ENCODE measurements around the gene FXYD6.

Gene FXYD6

DNA sequence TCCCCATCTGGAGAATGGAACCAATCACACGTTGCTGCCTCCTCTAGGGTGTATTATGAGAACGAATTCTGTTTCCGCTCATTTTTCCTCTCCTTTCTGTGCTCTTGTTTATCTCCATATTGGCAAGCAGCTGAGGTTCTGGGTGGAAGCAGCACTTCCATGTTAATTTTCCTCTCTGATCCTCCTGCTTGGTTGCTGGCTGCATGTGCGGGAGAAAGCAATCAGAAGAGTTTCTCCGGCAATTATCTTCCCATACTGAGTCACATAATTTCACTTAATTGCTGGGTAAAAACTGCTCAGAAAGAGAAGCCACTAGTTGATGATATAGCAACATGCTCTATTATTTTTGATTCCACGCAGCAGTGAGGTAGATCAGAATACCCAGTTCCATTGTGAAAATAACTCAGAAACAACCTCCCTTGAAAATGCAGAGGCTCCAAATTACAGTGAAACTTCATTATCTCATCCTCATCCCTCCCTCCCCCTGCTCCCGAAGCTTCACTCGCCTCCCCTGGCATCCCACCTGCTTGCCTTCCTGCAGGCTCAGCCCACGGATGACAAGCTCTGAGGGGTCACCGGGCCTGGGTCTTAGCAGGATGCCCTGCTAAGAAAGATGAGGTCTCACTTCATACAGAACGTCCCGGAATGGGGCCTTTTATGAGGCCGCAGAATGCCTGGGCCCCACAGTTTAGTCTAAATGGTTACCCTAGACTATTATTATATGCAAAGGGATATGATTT lies 20.4 kb downstream of the FXYD6 start:
- Mint-ChIP-seq H3K27ac (no peak overlapping the region), H3K4me3 (no peak overlapping the region), H3K27me3 (peaks cover 63% of the 10 kb centered on the region), H3K9me3 (peaks cover 6% of the 10 kb centered on the region), H3K4me1 (no peaks in the 10 kb centered on the region), H3K36me3 (peaks cover 7% of the 10 kb centered on the region)
- no peak for ATAC-seq

DNA sequence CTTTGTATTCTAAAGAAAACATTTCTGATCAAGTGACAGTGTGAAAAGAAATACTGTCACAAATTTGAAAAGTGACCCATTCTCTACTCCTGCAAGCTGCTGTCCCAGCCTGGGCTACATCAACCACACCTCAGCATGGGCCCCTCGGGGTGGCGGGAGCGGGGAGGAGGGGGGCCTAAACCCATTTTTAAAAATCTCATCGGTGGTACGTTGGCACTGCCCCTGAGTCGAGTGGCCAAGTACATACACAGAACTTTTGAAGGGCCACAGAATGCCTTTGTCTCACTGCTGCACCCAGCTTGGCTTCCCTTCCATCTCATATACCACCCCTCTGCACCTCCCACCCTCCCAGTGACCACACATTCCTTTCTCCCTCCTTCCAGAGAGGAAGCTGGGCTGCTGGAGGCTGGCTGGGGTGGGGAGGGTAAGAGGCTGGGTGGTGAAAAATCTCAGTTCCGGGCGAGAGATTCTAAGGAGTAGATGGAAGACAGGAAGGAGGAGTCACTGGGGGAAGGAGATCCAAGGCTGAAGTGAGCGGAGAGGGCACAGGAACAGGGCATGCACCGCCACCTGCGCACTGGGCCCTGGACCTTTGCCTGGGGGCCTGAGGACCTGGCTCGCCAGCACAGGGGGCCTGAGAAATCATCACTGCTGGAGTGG lies 21.1 kb downstream of the FXYD6 start:
- no peak for ATAC-seq
- peaks cover 6% of the 10 kb centered on the region for H3K9me3 Mint-ChIP-seq
- peaks cover 55% of the 10 kb centered on the region for H3K27me3 Mint-ChIP-seq
- no peak overlapping the region for H3K4me3 Mint-ChIP-seq
- H3K4me1 Mint-ChIP-seq: no peaks in the 10 kb centered on the region
- H3K36me3 Mint-ChIP-seq: peaks cover 7% of the 10 kb centered on the region
- no peak overlapping the region for H3K27ac Mint-ChIP-seq

DNA sequence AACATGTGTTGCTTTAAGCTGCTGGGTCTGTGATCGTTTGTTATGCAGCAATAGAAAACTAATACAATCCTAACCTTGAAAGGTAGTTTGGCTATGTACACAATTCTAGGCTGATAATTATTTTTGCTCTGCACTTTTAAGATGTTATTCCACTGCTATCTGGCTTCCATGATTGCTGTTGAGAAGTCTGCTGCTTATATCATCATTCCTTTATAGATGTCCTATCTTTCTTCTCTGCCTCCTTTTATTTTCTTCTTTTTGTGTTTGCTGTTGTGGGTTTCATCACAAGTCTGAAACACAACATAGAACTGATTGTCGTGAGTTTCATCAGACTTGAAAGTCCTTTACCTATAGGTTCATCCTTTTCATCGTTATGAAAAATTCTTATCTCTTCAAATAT lies 24.1 kb downstream of the FXYD6 start:
- Mint-ChIP-seq H3K27me3 (peaks cover 43% of the 10 kb centered on the region), H3K4me1 (no peaks in the 10 kb centered on the region), H3K4me3 (no peak overlapping the region), H3K9me3 (peaks cover 6% of the 10 kb centered on the region), H3K27ac (no peak overlapping the region), H3K36me3 (peaks cover 7% of the 10 kb centered on the region)
- ATAC-seq: no peak

DNA sequence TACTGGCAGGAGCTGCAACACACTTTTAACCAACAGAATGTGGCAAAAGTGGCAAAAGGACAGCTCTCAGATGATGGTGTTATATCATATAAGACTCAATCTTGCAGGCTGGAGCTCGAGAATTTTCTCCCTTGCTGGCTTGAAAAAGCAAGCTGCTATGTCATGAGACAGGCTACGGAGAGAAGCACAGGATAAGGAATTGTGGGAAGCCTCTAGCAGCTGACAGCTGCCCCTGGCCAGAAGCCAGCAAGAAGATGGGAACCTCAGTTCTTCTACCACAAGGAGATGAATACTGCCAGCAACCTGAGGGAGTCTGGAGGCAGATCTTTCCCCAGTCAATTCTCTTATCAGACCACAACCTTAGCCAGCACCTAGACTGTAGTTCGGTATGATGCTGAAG lies 24.6 kb downstream of the FXYD6 start:
- ATAC-seq: no peak
- Mint-ChIP-seq H3K4me3 (no peak overlapping the region), H3K36me3 (peaks cover 7% of the 10 kb centered on the region), H3K27ac (no peak overlapping the region), H3K9me3 (peaks cover 6% of the 10 kb centered on the region), H3K4me1 (no peaks in the 10 kb centered on the region), H3K27me3 (peaks cover 39% of the 10 kb centered on the region)

DNA sequence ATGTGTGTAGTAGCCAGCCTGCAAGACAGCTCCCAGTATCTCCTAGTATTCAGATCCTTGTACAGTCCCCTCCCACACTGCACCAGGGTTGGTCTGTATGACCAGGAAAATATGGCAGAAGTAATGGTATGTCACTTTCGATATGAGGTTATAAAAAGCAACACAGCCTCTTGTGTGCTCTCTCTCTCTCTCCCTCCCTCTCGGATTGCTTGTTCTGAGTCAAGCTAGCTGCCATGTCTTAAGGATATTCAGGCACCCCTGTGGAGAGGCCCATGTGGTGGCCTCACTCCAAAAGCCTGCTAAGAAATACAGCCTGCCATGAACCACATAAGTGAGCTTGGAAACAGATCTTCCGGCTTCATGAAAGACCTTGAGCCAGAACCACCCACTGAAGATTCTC lies 25.4 kb downstream of the FXYD6 start:
- H3K27ac Mint-ChIP-seq: no peak overlapping the region
- no peaks in the 10 kb centered on the region for H3K4me1 Mint-ChIP-seq
- peaks cover 31% of the 10 kb centered on the region for H3K27me3 Mint-ChIP-seq
- peaks cover 7% of the 10 kb centered on the region for H3K36me3 Mint-ChIP-seq
- no peak for ATAC-seq
- H3K4me3 Mint-ChIP-seq: no peak overlapping the region
- peaks cover 6% of the 10 kb centered on the region for H3K9me3 Mint-ChIP-seq

DNA sequence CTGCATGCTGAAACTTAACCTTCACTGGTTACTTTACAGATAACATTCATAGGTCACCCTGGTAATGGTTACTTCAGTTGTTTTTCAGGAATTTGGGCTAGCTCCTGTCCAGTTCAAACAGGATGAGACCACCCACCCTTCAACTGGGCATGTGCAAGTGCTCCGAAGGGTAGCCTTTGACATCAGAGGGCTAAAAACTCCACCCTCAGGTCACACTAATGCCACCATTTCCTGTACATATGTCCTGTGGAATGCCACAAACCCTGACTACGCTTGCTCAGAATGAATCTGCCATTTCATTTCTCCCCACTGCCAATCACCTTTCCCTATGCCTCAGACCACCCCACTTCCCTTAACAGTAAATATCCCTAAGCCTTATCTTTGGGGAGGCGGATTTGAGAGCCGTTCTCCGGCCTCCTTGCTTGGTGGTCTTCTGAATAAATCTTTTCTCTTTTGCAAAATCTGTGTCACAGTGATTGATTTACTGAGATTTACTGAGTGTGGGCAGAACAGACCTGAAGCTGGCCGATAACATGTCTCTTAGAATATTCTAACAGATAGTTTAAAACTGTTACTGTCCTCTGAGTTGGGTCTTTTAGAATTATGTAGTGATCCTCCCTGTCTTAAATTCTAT lies 26.6 kb downstream of the FXYD6 start:
- Mint-ChIP-seq H3K4me3 (no peak overlapping the region), H3K4me1 (no peaks in the 10 kb centered on the region), H3K9me3 (peaks cover 6% of the 10 kb centered on the region), H3K27me3 (peaks cover 20% of the 10 kb centered on the region), H3K27ac (no peak overlapping the region), H3K36me3 (peaks cover 7% of the 10 kb centered on the region)
- no peak for ATAC-seq

DNA sequence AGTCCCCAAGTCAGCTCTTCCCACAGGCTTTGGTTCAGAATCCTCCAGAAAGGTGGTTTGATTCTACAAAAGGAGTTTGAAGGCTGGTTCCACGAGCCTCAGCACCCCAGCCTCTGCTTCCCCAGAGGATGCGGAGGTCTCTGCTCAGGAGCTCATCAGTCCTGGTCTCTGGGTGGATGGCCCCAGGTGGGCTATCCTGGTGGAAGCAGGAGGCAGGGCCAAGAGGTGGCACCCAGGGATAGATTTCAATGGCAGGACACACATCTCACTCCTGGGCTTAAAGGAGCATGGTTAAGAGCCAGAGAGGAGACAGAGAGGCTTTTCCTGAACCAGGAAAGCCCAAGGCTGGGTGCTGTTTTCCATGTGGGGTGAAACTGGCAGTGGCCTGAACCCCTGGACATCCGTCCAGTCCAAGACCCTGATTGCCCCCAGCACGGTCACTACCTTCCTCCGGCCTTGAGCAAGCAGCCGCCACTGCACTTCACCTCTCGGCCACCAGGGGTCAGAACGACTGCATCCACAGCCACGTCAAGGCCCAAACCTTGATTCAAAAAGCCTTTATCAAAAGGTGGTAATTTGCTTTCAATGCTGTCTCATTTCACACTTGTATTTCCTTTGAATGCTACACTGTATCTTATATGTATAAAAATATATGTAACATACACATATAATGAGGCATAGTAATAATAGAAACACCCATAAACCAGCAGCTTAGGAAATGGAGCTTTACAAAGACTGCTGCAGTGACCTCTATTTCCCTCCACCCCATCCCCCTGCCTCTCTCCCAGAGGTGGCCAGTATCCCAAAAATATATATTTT lies 32.6 kb downstream of the FXYD6 start:
- Mint-ChIP-seq H3K4me3 (no peak overlapping the region), H3K9me3 (no peaks in the 10 kb centered on the region), H3K4me1 (peaks cover 7% of the 10 kb centered on the region), H3K27me3 (no peaks in the 10 kb centered on the region), H3K27ac (peak overlapping the region; percentile 41), H3K36me3 (no peaks in the 10 kb centered on the region)
- peak; percentile 65 for ATAC-seq

DNA sequence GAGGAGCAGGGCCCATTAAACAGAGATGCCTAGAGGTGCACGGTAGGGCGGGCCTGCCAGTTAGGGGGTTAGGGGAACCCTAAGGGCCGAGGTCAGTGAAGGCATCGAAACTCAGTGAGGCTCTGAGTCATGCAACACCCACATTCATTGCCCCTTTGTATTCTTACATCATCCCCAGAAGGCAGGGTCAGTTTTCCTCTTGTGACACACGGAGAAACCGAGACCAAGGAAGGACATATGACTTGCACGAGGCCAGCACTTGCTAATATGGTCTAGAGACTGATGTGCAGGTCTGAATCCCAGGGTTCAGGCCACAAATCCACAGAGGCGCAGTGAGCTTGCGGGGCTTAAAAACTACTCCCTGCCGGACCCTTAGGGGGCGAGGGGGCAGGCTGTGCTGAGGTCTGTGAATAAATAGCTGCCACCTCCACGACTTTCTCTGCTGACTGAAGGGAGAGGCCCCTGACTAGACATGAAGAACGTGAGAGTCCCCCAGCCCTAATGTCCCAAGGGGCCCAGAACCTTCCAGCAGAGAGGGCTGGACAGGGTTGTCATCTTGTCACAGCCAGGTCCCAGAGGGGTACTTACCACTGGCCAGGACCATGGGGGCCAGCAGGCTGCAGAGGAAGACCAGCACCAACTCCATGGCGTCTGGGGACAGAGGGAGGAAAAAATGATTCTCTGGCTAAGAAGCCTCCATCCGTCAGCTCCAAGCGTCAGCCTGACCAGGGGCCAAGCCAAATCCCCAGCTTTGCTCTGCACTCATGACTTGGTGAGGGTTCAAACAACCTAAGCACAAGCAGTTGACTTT lies 34.1 kb downstream of the FXYD6 start:
- H3K27ac Mint-ChIP-seq: peak overlapping the region; percentile 9
- no peak for ATAC-seq
- H3K4me1 Mint-ChIP-seq: peaks cover 7% of the 10 kb centered on the region
- peaks cover 7% of the 10 kb centered on the region for H3K27me3 Mint-ChIP-seq
- no peak overlapping the region for H3K4me3 Mint-ChIP-seq
- H3K9me3 Mint-ChIP-seq: no peaks in the 10 kb centered on the region
- no peaks in the 10 kb centered on the region for H3K36me3 Mint-ChIP-seq

DNA sequence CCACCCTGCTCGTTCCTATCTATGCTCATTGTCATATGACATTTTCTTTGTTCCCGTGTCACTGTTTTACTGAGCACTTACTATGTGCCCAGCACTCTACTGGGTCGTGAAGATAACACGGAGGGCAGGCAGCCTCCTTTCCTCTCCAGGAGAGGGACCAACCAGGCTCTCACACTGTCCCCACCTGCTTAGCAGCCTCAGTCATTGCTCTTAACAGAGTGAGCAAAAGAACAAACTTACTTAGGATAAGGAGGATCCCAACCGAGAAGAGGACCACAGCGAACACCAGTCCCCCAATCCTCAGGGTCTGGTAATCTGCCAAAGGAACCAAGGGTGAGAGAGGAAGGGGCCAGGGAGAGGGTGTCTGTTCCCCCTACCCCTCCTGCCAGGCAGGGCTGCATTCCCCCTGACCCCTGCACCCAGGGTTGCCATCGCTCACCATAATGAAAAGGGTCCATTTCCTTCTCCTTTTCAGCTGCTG lies 34.9 kb downstream of the FXYD6 start:
- H3K36me3 Mint-ChIP-seq: no peaks in the 10 kb centered on the region
- ATAC-seq: no peak
- peaks cover 7% of the 10 kb centered on the region for H3K4me1 Mint-ChIP-seq
- no peak overlapping the region for H3K4me3 Mint-ChIP-seq
- H3K27ac Mint-ChIP-seq: peak overlapping the region; percentile 9
- H3K9me3 Mint-ChIP-seq: no peaks in the 10 kb centered on the region
- peaks cover 14% of the 10 kb centered on the region for H3K27me3 Mint-ChIP-seq

DNA sequence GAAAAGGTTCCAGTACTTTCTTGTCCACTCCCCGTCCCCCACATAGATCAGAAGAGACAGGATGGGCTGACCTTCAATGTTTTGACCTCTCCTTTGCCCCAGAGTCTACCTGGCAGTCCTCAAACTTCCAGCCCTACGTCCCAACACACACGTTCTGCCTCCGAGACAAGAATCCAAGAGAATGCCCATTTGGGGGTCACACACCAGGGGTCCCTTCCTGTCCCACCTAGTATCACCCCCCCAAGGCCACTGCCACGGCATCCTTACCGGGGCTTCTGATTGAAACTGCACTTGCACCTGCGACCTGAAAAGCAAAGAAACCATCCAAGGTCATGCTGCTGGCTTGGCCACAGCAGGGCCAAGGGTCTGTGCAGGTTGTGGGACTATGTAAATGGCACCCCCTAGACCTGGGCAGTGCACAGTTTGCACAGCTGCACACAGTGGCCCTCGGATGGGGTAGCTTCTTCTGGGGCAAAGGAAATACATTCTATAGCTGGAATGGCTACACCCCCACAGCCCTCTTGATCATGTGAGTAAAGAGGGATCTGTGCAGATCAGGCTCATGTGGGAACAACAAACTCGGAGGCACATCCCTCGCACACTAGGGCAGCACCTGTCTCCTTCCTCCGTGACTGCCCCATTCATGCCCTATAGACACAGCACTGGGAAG lies 35.4 kb downstream of the FXYD6 start:
- Mint-ChIP-seq H3K36me3 (no peaks in the 10 kb centered on the region), H3K27me3 (peaks cover 20% of the 10 kb centered on the region), H3K27ac (peak overlapping the region; percentile 9), H3K4me1 (peaks cover 7% of the 10 kb centered on the region), H3K4me3 (no peak overlapping the region), H3K9me3 (no peaks in the 10 kb centered on the region)
- no peak for ATAC-seq

DNA sequence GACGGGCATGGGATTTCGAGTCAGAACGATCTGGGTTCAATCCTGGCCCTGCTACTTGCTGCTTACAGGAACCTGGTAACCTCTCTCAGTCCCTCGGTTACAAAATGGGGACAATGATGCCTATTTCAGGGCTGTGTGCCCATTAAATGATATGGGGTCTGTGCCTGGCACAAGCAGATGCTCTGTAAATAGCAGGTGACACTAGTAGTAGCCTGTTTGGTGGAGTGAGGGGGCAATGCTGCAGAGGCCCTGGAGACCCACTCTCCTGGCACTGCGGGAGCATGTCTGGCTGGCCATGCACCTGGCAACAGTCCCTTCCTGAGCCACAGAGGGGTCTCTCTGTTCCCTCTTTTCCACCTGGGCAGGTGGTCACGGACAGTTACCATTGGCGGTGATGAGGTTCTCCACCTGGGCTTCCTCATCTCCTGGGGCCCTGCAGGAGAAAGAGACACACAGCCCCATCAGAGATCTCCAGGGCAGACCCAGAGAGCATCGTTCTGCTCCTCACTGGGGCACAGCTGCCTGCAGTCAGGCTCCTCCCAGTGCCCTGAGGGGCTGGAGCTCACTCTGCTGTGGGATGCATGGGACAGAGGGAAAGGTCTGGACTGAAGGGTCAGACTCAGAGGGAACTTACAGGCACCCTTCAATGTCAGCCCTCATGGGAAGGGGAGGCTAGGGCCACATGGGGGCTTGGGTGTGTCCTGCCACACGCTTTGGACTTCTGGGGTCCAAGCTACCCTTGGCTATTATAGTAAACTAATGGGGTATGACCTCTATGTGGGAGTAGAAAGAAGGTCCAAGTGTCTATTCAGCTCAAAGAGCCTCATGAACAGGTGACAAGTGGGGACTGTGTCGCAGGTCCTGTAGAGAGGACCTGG lies 36.3 kb downstream of the FXYD6 start:
- H3K36me3 Mint-ChIP-seq: no peaks in the 10 kb centered on the region
- H3K4me3 Mint-ChIP-seq: no peak overlapping the region
- H3K4me1 Mint-ChIP-seq: peaks cover 9% of the 10 kb centered on the region
- ATAC-seq: no peak
- peaks cover 28% of the 10 kb centered on the region for H3K27me3 Mint-ChIP-seq
- H3K9me3 Mint-ChIP-seq: no peaks in the 10 kb centered on the region
- H3K27ac Mint-ChIP-seq: no peak overlapping the region

DNA sequence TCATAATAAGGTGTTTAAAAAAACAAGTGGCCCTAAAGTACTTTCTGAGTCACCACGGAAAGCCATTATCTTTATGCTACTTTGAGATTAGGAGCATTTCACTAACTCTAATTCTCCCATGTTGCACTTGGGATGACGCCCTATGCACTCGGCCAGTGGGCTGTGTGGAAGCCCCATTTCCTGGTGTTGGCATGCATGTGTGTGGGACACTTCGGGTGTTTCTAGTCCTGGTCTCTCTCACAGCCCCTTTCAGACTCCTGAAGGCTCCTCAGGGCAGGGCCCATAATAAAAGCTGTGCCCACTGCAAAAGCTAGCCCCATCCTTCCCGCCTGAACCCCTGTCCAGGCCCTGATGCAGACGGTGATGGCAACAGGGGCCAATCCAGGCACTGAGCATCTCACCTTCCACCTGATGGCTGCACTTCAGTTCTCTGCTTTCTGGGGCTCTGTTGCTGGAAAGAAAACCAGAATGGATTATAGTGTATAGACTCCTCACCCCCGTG lies 37.0 kb downstream of the FXYD6 start:
- no peak for ATAC-seq
- H3K27ac Mint-ChIP-seq: no peak overlapping the region

DNA sequence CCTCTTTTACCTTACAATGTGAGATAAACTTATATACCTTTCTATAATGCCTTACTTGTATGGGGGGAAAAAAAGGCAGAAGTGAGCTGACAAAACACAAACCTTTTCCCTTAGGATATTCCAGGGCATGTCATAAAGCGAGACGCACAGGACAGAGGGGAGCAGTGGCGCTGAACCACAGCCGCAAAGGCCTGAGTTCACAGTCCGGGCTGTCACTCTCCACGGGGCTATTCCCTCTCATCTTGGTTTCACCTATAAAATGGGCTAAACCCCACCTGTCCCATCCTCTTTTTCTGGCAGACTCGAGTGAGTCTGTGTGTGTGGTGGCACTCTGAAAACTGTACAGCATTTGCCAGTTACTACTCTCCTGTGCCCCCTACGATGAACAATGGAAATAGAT lies 37.6 kb downstream of the FXYD6 start:
- no peak overlapping the region for H3K4me3 Mint-ChIP-seq
- H3K27me3 Mint-ChIP-seq: peaks cover 34% of the 10 kb centered on the region
- no peak for ATAC-seq
- H3K27ac Mint-ChIP-seq: no peak overlapping the region
- no peaks in the 10 kb centered on the region for H3K9me3 Mint-ChIP-seq
- peaks cover 21% of the 10 kb centered on the region for H3K4me1 Mint-ChIP-seq
- H3K36me3 Mint-ChIP-seq: no peaks in the 10 kb centered on the region

More for the DNA sequence above, 37.0 kb downstream of the FXYD6 start:
- Mint-ChIP-seq H3K27me3 (peaks cover 34% of the 10 kb centered on the region), H3K36me3 (no peaks in the 10 kb centered on the region), H3K9me3 (no peaks in the 10 kb centered on the region), H3K4me1 (peaks cover 16% of the 10 kb centered on the region), H3K4me3 (no peak overlapping the region)
